Duodenal mucosa (tissue), 2 donors: ENCODE measurements around the gene MMP12.

ENCODE experiments used
- H3K27ac ChIP-seq: one replicate; pipeline ENCODE4 v1.7.0; 2013; ENCODE audit warnings: low read depth, low read length
- H3K27me3 ChIP-seq, 2 donors: one replicate each; pipeline ENCODE4 v1.7.0; 2013; ENCODE audit warnings: low read length in 2 of 2, control low read depth in 1 of 2; ENCODE audit not compliant: insufficient read depth in 2 of 2, control insufficient read depth in 1 of 2
- H3K36me3 ChIP-seq, 2 donors: one replicate each; pipeline ENCODE4 v1.7.0; 2013; ENCODE audit warnings: low read length in 2 of 2, control low read depth in 1 of 2; ENCODE audit not compliant: insufficient read depth in 2 of 2, control insufficient read depth in 1 of 2
- H3K4me1 ChIP-seq, 2 donors: one replicate each; pipeline ENCODE4 v1.7.0; 2013; ENCODE audit warnings: low read length in 2 of 2, control low read depth in 1 of 2; ENCODE audit not compliant: insufficient read depth in 2 of 2, control insufficient read depth in 1 of 2
- H3K4me3 ChIP-seq, 2 donors: one replicate each; pipeline ENCODE4 v1.7.0; 2013; ENCODE audit warnings: low read length in 2 of 2, low read depth in 1 of 2
- H3K9ac ChIP-seq, 2 donors: one replicate each; pipeline ENCODE4 v1.7.0; 2013; ENCODE audit warnings: low read length in 2 of 2, low read depth in 1 of 2
- H3K9me3 ChIP-seq, 2 donors: one replicate each; pipeline ENCODE4 v1.7.0; 2013; ENCODE audit warnings: low read length in 2 of 2, control low read depth in 1 of 2; ENCODE audit not compliant: control insufficient read depth in 1 of 2

The MMP12 gene

GRCh38 chr11:102833731-102834130 is 41.1 kb downstream of the MMP12 start:
- Histone ChIP-seq H3K9ac (no peak overlapping the region), H3K4me1 (peaks cover 10 to 24% of the 10 kb centered on the region in 2 donors), H3K4me3 (peak overlapping the region; percentile 33 to 53), H3K27ac (no peak overlapping the region), H3K9me3 (no peaks in the 10 kb centered on the region), H3K36me3 (no peaks in the 10 kb centered on the region), H3K27me3 (no peaks in the 10 kb centered on the region)

- H3K27me3 ChIP-seq: no peaks in the 10 kb centered on the region
- H3K27ac ChIP-seq: no peak overlapping the region
- no peaks in the 10 kb centered on the region for H3K9me3 ChIP-seq
- H3K9ac ChIP-seq: peak overlapping the region; percentile 72 to 80
- peak overlapping the region; percentile 77 to 84 for H3K4me3 ChIP-seq
- H3K4me1 ChIP-seq: peaks cover 10 to 20% of the 10 kb centered on the region in 2 donors
- H3K36me3 ChIP-seq: no peaks in the 10 kb centered on the region
Observed at GRCh38 chr11:102832612-102833011, 42.2 kb downstream of the MMP12 start.

GRCh38 chr11:102831489-102832440 is 43.0 kb downstream of the MMP12 start:
- peaks cover 10 to 20% of the 10 kb centered on the region in 2 donors for H3K4me1 ChIP-seq
- H3K27ac ChIP-seq: peak overlapping the region; percentile 57
- no peaks in the 10 kb centered on the region for H3K27me3 ChIP-seq
- peak overlapping the region; percentile 77 to 84 for H3K4me3 ChIP-seq
- H3K9me3 ChIP-seq: no peaks in the 10 kb centered on the region
- H3K36me3 ChIP-seq: no peaks in the 10 kb centered on the region
- H3K9ac ChIP-seq: peak overlapping the region; percentile 72 to 80

- H3K9me3 ChIP-seq: no peaks in the 10 kb centered on the region
- no peak overlapping the region for H3K9ac ChIP-seq
- H3K27me3 ChIP-seq: no peaks in the 10 kb centered on the region
- H3K27ac ChIP-seq: no peak overlapping the region
- H3K36me3 ChIP-seq: no peaks in the 10 kb centered on the region
- H3K4me1 ChIP-seq: peaks cover 10 to 16% of the 10 kb centered on the region in 2 donors
- no peak overlapping the region for H3K4me3 ChIP-seq
Observed at GRCh38 chr11:102831128-102831488, 43.7 kb downstream of the MMP12 start.

GRCh38 chr11:102830001-102830727 is 44.6 kb downstream of the MMP12 start:
- no peak overlapping the region for H3K27ac ChIP-seq
- no peaks in the 10 kb centered on the region for H3K36me3 ChIP-seq
- peaks cover 3 to 6% of the 10 kb centered on the region in 2 donors for H3K4me1 ChIP-seq
- no peak overlapping the region for H3K9ac ChIP-seq
- H3K9me3 ChIP-seq: no peaks in the 10 kb centered on the region
- no peak overlapping the region for H3K4me3 ChIP-seq
- H3K27me3 ChIP-seq: no peaks in the 10 kb centered on the region

DNA sequence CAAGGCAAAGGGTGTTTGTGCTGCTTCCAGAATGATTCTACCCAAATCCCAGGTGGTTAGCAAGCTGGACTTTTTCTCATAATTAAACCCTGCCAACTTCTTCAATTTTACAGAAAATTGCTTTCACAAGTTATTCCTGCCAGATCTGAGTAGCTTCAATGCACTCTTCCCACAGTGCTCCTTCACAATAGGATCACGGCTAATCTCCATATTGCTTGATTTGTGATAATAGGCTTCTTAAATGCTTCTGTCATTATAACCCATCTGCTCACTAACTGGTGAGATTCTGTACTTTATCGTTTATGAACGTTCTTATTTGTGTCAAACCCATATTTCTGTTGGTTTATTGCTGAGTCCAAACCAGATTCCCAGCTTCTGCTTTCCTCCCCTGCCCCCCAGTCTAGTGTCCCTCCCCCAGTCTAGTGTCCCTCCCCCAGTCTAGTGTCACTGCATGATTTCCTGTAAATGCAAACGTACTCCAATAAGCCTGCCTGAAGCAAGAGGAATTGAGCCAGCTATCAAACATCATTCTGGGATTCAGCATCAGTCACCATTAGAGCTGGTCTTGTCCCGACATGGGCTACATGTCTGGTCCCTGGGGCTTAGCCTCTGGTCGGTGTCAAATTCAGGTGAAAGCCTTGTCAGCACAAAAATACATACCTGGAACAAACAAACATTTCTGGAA is 45.3 kb downstream of the MMP12 start:
- H3K9me3 ChIP-seq: no peaks in the 10 kb centered on the region
- H3K27me3 ChIP-seq: no peaks in the 10 kb centered on the region
- H3K36me3 ChIP-seq: no peaks in the 10 kb centered on the region
- H3K27ac ChIP-seq: no peak overlapping the region
- H3K4me3 ChIP-seq: no peak overlapping the region
- no peak overlapping the region for H3K9ac ChIP-seq
- peaks cover 0 to 3% of the 10 kb centered on the region in 2 donors for H3K4me1 ChIP-seq

GRCh38 chr11:102824556-102824955 is 50.2 kb downstream of the MMP12 start:
- no peak overlapping the region for H3K4me3 ChIP-seq
- H3K9ac ChIP-seq: no peak overlapping the region
- no peaks in the 10 kb centered on the region for H3K9me3 ChIP-seq
- H3K27me3 ChIP-seq: no peaks in the 10 kb centered on the region
- H3K4me1 ChIP-seq: no peaks in the 10 kb centered on the region
- no peaks in the 10 kb centered on the region for H3K36me3 ChIP-seq
- H3K27ac ChIP-seq: no peak overlapping the region

DNA sequence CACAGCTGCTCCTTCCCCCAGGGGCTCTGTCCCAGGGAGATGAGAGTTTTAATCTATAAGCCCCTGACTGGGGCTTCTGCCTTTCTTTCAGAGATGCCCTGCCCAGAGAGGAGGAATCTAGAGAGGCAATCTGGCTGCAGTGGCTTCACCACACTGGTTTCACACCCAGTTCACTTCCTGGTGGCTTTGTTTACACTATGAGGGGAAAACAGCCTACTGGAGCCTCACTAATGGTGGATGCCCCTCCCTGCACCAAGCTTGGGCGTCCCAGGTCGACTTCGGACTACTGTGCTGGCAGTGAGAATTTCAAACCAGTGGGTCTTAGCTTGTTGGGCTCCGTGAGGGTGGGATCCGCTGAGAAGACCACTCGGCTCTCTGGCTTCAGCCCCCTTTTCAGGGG is 55.3 kb downstream of the MMP12 start:
- no peaks in the 10 kb centered on the region for H3K36me3 ChIP-seq
- H3K9ac ChIP-seq: no peak overlapping the region
- no peaks in the 10 kb centered on the region for H3K27me3 ChIP-seq
- no peak overlapping the region for H3K27ac ChIP-seq
- no peaks in the 10 kb centered on the region for H3K4me1 ChIP-seq
- no peaks in the 10 kb centered on the region for H3K9me3 ChIP-seq
- no peak overlapping the region for H3K4me3 ChIP-seq

- Histone ChIP-seq H3K36me3 (no peaks in the 10 kb centered on the region), H3K27ac (no peak overlapping the region), H3K4me1 (peaks cover 4 to 9% of the 10 kb centered on the region in 2 donors), H3K4me3 (no peak overlapping the region), H3K9me3 (no peaks in the 10 kb centered on the region), H3K27me3 (no peaks in the 10 kb centered on the region), H3K9ac (no peak overlapping the region)
Observed at GRCh38 chr11:102813484-102813883, 61.3 kb downstream of the MMP12 start.
